GM21447 (cell line): Measurements from ENCODE around the gene PCBP3.
"Not testable (repeated sequence)": the region's sequence is repeated elsewhere in the genome, so short reads cannot be mapped to it uniquely, and the experiment has no call there.

Source experiments
- ATAC-seq: cut with Tn5 transposase; IDR thresholded peaks from one replicate; pipeline ENCODE4 v1.9.1; 2021; ENCODE audit not compliant: unreplicated experiment

The PCBP3 gene

GRCh38 chr21:45939521-45940045, 296.1 kb downstream of the PCBP3 start:
- no peak for ATAC-seq

GRCh38 chr21:45940091-45940490, 296.6 kb downstream of the PCBP3 start:
- no peak for ATAC-seq

DNA sequence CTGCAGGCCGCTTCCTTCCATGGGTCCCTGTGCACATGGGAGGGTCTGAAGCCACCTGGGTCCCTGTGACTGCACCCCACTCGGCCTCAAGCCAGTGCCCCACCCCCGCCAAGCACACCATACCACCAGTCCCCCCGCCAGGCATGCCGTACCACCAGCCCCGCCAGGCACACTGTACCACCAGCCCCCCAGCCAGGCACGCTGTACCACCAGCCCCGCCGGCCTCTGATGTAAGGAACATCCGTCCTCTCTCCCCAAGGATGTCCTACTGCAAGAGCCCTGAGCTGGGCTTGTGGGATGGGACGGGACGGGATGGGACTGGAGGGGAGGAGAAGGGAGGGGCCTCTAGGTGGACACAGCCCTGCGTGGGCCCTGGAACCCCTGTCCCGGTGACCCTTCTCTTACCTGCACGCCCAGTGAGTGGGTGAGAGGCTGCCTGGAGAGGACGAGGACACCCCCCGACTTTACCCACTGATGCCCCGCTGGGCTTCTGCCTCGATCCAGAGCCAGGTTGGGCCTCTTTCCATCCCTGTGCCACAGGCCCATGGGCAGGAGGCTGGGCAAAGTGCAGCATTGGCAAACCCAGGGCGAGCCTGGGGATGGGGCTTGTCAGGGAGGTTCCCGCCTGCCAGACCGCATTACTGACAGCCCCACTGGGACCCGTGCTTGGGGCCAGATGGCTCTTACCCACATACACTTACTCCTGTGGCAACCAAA, 297.3 kb downstream of the PCBP3 start:
- ATAC-seq, result no peak

GRCh38 chr21:45941338-45941710, 297.8 kb downstream of the PCBP3 start:
- no peak for ATAC-seq

DNA sequence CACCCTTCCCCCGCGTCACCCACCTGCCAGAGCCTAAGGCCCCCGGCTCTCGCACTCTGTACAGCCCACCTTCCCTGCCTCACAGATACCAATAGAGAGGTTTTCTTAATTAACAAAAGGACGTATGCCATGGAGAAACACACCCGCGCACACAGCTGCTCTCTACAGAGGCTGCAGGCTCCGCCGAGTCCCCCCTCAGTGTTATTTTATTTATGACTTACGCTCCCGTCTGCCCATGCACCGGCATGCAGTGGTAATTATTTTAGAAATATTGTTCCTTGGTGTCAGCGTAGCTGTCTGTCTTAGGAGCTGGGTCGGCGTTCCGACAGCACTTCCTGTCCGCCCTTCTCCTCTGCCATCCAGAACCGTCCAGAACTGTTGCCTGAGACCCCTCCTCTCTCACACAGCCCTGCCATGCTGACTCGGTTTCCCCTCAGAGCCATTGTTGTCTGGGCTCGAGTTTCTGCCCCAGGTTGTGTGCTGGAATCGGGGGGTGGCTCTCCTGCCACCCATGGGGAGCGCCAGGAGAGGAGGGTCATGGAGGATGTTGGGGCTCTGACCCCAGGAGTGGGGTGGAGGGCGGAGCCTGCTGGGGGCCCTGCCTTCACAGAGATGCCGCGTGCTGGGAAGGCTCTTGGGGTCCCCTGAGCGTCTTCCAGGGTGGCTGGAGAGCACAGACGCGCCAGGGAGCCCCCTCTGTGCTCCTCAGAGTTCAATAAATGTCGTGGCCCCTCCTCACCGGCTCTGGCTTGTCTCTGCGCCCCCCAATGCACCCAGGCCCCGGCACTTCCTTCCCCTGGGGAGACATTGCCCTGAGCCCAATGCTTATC, 298.4 kb downstream of the PCBP3 start:
- no peak for ATAC-seq

GRCh38 chr21:45942755-45943629, 299.5 kb downstream of the PCBP3 start:
- ATAC-seq, result no peak

- ATAC-seq, result no peak
Measured at GRCh38 chr21:45943630-45944540, 300.4 kb downstream of the PCBP3 start.

DNA sequence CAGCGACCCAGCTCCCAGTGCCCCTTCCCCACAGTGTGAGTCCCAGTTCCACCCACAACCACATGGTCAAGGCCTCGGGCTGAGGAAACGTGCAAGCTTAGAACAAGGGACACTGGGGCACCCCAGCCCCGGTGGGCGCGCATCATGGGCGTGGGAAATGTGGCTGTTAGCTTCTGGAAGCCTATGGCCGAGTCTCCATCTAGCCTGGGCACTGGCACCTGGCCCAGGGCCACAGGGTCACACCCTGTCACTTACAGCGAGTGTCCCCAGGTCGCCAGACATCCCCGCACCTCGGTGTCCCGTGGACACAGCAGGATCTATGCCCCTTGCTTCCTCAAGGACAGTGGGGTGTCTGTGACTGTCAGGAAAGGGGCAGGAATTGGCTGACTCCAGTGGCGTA, 301.1 kb downstream of the PCBP3 start:
- no peak for ATAC-seq

DNA sequence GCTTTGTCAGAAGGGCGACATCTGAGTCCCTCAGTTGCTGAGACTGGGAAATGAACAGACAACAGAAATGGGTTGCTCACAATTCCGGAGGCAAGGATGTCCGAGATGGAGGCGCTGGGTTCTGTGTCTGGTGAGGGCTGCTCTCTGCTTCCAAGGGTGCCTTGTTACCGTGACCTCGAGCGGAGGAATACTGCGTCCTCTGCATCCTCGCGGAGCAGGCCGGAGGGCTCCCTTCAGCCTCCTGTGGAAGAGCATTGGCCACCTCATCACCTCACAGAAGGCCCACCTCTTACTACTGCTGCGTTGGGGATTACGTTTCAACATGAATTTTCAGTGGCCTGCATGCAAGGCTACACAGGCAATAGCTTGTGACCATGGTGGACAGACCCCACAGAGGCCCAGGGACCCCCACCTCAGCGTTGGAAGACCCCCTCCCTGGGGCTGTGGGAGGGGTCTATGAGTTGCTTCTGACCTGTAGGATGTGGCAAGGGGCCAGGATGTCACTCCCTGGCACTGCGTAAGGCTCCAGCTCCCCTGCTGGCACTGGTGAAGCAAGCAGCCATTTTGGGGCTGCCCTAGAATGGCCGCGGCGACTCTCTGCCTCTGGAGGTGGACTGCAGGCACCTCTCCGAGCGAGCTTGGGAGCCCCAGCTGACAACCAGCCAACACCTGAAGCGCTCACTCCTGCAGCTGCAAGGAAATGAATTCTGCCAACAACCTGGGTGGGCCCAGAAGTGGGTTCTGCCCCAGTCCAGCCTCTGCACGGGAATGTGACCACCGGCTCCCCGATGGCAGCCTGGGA, 301.7 kb downstream of the PCBP3 start:
- no peak for ATAC-seq

GRCh38 chr21:45945868-45946210, 302.3 kb downstream of the PCBP3 start:
- no peak for ATAC-seq

GRCh38 chr21:45947296-45947695, 303.8 kb downstream of the PCBP3 start:
- ATAC-seq, result no peak

DNA sequence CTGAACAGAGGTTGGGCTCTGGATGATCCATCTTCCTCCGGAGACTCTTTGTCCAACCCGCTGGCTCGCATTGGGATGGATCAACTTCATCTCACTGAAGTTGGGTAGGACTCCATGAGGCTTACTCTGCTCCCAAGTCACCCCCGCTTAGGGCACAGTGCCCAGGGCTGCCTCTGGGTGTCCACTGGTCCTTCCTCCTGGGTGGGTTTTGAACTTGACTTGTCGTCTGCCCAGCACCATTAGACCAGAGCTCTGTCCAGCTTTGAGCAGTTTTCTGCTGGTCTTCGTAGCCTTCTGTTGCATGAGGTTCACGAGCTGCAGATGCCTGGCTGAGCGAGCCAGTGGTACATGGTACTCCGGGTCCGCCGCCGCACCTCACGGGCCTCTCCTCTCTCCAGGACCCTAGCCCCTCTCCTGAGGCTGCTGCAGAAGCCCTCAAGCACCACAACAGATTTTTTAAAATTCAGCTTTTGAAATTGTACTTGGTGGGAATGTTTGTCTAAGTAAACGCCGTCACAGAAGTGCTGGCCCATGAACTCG, 304.3 kb downstream of the PCBP3 start:
- ATAC-seq, result no peak

- no peak for ATAC-seq
Measured at GRCh38 chr21:45948576-45949141, 305.1 kb downstream of the PCBP3 start.

- ATAC-seq, result no peak
Measured at GRCh38 chr21:45949928-45950739, 306.6 kb downstream of the PCBP3 start.

DNA sequence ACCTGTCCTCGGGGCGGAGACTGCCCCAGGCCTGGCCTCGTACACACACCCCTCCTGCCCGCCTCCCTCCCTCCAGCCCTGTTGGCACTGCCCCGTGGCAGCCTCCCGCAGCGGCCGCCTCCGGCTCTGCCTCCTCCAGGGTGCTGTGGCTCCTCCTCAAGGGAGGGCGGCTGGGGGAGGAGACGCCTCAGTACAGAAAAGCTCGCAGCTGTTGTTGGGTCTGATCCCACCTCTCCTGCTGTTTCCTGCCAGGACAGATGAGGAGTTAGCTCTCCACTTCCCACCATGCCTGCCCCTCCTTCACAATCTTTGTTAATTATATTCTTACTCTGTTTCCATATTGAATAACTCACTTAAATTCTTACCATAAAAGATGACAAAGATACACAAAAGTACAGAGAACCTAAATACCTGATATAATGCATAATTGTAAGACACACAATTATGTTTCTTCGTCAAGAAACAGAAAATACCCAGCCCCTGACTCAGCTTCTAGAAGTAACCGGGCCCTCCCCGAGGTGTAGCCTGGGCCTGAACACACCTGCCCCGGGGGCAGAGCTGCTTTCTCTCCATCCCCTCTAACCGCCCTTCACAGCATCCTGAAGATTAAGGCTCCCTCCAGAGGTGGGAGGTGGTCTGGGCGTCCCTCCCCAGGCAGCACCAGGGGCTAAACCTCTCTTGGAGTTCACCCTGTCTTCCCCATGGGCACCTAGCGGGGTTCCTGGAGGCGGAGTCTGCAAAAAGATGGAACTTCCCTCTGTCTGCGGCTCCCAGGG, 307.4 kb downstream of the PCBP3 start:
- no peak for ATAC-seq

DNA sequence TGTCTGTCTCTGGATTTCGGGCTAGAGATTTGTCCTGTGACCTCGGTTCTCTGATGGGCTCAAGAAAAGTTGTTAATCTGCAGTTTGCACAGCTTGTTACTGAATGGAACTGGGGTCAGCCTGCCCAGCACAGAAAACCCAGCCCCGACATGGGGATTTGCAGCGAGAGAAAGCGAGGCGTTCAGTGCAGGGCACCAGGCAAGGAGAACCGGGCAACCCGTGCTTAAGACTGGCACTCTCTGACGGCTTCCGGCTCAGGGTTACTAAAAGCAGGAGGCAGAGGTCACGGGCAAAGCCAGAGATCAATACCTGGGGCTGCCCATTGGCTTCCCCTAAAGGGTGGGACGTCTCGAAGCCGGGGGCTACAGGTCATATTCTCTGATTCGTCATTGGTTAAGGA, 308.2 kb downstream of the PCBP3 start:
- no peak for ATAC-seq

DNA sequence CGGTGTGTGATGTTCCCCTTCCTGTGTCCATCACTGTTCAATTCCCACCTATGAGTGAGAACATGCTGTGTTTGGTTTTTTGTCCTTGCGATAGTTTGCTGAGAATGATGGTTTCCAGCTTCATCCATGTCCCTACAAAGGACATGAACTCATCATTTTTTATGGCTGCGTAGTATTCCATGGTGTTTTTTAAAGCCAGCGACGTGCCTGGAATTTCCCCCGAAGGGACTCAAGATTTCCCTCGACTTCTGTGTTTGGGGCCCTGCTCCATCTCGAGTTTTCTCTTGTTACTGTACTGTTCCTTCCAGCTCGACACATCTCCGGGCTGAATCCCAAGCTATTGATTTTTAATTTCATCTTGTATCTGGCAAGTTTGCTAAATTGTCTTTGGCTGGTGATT, 309.0 kb downstream of the PCBP3 start:
- ATAC-seq, result not testable (repeated sequence)
